ENCODE results near the gene PTPRCAP.
"Not testable (repeated sequence)": the region's sequence is repeated elsewhere in the genome, so short reads cannot be mapped to it uniquely, and the experiment has no call there.

The PTPRCAP gene

GRCh38 chr11:67409261-67409666 lies 28.2 kb downstream of the PTPRCAP start:
- peak; percentile 58 for DNase-seq

- DNase-seq: no peak
These were observed 28.9 kb downstream of the PTPRCAP start for GRCh38 chr11:67408437-67409200.

DNA sequence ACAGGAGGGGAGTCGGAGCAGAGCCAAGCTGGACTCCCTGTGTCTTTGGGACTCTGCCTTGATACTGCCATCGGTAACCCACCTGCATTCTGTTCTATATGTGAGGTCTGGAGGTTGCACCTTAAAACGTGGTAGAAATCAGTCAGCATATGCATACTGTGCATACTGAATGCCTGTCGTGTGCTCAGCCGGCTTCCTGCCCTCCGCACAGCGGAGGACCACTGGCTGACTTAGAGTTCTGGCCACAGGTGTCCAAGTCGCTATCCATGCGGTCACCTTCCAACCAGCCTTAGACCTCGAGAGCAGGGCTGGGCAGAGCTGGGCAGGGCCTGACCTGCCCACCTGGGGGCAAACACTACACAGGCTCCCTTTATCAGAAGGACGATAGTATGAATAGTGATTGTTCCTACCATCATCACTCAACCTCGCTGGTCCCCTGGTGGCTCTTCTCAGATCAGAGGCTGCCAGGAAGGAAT lies 29.8 kb downstream of the PTPRCAP start:
- DNase-seq: no peak

- no peak for DNase-seq
These were observed 30.4 kb downstream of the PTPRCAP start for GRCh38 chr11:67406969-67407687.

GRCh38 chr11:67406420-67406968 lies 31.0 kb downstream of the PTPRCAP start:
- DNase-seq: no peak

DNA sequence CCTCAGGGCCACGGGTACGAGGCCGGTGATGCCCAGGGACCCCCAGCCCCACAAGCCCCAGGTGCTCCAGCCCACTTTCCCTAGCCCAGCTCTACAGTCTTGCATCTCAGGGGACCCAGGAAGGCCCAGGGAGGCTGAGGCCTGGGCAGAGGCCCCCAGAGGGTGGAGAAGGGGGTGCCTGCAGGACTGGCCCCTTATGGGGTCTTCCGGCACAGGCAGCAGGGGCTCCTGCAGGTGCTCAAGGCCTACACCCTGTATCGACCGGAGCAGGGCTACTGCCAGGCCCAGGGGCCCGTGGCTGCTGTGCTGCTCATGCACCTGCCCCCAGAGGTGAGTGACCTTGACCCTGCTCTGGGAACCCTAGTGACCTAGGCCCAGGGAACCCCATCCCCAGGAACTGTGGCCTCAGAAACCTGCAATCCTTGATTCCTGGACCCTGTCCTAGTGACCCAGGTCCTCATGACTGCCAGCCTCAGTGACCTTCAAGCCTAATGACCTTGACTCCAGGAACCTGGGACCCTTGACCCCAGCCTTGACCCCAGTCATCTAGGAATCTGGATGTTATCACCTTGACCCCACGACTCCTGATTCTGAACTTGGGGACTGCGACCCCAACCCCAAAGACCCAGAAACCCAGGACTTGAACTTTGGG lies 31.7 kb downstream of the PTPRCAP start:
- no peak for DNase-seq

DNA sequence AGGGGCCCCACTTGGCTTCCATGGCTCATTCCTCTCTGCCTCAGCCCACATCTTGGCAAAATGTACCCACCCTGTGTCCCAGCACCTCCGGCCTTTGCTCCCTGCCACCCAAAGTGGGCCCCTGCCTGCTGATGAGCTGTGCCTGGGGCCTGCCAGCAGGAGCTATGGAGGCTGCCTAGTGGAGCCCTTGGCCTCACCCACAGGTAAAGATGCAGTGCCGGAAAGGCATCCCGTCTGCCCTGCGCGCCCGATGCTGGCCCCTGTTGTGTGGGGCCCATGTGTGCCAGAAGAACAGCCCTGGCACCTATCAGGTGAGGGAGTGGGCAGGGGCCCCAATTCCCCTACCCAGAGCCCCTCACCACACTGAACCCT lies 32.3 kb downstream of the PTPRCAP start:
- no peak for DNase-seq

DNA sequence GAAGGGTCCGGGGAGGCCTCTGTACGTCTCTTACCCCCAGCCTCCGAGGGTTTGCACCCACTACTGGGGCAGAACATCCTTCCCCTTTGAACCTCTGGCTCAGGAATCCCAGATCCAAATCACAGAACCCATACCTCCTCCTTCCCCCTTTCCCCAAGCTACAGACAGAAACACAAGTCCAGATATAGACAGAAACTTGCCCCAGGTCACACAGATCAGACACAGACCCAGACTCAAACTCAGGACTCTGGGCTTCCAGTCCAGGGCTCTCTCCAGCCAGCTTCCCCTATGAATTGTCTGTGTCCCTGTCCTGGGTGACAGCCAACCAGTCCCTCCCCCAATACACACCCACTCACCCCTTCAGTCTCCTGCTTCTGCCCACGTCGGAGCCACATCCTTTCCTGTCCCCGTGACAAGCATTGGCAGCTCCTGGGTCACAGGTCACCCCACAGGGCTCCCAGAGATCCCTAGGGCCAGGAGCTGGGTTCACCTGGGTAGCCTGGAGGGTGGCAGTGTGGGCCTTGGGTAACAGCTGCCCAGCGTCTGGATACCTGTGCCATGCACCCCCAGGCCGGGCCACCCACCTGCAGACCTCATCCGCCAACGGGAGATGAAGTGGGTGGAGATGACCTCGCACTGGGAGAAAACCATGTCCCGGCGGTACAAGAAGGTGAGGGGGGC lies 32.8 kb downstream of the PTPRCAP start:
- DNase-seq: no peak

DNA sequence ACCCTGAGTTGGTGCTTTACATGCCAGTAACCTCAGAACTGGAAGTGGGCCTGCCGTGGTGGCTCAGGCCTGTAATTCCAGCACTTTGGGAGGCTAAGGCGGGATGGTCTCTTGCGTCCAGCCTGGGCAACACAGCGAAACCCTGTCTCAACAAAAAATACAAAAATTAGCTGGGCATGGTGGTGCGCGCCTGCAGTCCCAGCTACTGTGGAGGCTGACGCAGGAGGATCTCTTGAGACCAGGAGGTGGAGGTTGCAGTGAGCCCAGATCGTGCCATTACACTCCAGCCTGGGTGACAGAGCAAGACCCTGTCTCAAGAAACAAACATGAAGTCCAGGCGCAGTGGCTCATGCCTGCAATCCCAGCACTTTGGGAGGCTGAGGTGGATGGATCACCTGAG lies 34.4 kb downstream of the PTPRCAP start:
- not testable (repeated sequence) for DNase-seq

- not testable (repeated sequence) for DNase-seq
These were observed 35.2 kb downstream of the PTPRCAP start for GRCh38 chr11:67402192-67402839.

DNA sequence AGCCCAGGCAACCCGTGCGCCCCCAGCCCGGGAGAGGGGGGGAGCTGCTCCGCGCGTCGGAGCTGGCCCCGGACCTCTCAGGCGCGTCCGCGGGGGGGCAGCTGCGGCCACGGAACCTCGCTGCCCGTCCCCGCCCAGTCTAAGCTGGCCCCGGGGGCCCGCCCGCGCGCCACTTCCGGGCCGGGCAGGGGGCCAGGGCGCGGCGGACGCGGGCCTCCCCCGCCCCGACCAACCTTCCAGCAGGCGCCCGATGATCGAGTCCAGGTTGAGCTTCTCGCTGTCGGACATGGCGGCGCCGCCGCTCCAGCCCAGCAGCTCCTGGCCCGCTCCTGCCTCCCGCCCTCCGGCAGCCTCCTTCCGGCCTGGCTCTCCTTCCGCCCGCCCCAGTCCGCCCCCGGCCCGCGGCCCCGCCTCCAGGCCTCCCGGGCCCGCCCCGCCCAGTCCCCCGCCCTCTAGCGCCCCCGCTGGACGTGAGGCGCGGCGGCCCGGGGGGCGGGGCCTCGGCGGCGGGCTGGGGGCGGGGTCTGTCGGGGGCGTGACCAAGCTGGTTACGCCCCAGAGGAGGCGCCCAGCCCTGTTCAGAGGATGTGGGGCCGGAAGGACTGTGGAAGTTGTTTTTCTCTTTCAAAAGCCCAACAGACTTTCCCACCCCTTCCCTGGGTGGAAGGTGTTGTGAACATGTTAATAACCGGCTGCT lies 35.8 kb downstream of the PTPRCAP start, which contains the start of gene PPP1CA:
Gene PPP1CA, minus strand, starts transcription at position 364 of the 697 bp plus-strand sequence. Its CDS starts 76 bp downstream, at position 288.
- peak; percentile 92 for DNase-seq

GRCh38 chr11:67400942-67401494 lies 36.5 kb downstream of the PTPRCAP start:
- peak; percentile 55 for DNase-seq

- DNase-seq: no peak
These were observed 37.1 kb downstream of the PTPRCAP start for GRCh38 chr11:67400251-67400941.

DNA sequence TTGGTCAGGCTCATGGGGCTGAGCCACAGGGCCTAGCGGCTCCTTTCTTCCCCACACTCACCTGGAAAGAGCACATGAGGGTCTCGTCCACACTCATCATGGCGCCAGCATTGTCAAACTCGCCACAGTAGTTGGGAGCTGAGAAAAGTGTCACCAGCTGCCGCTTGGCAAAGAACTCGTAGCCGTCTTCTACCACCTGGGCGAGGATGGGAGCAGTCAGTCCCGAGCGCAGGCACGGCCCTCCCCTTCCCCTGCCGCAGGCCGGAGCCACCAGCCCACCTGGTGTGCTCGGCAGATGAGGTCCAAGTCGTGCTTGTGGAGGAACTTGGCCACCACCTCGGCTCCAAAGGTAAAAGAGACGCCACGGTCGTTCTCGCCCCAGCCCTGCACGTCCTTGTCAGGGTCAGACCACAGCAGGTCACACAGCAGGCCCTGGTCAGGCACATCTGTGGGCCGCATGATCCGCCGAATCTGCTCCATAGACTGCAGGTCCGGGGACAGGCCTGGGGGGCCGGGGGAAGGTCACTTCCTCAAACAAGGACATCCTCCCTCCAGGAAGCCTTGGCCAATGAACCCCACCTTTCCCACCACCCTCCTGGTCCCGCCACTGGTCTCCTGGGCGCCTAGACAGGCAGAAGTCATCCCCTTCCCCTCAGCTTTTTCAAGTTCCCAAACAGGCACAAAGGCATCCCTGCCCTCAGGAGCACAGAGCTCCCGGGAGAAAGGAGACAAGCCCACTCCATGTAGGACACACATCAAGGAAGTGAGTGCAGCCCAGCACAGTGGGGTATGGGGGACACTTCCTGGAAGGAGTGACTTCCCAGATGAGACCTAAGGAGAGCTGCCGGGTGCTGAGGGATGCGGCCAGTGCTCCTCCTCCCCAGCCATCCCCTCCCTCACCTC lies 38.6 kb downstream of the PTPRCAP start:
- DNase-seq: no peak

DNA sequence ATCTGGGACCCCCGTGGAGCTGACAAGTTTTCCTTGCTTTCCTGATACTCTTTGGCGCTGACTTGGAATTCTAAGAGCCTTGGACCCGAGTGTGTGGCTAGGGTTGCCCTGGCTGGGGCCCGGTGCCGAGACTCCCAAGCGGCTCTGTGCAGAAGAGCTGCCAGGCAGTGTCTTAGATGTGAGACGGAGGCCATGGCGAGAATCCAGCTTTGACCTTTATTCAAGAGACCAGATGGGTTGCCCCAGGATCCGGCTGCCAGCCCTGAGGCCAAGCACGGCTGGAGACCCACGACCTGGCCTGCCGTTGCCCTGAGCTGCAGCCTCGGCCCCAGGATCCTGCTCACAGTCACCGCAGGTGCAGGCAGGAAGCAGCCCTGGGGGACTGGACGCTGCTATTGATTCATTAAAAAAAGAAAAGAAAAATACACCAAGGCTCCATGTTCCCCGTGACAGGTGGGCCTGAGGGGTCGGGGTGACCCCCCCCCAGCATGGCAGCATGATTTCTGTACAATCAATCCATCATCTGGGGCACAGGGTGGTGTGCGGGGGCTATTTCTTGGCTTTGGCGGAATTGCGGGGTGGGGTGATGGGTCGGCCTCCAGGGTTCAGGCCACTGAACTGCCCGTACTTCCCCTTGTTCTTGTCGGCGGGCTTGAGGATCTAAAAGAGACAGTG lies 39.4 kb downstream of the PTPRCAP start:
- DNase-seq: no peak

DNA sequence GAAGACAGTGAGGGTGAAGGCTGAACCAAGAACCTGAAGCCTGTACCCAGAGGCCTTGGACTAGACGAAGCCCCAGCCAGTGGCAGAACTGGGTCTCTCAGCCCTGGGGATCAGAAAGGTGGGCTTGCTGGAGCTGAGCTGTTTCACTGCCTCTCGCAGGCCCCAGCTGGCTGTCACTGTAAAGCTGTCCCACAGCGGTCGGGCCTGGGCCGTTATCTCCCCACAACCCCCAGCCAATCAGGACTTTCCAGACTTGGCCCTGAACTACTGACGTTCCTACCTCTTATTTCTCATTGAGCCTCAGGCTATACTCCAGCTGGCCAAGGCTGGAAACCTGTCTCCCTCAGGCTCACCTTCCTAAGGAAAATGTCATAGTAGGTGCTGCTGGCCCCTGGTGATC lies 39.9 kb downstream of the PTPRCAP start:
- DNase-seq: no peak

GRCh38 chr11:67396587-67397389 lies 40.7 kb downstream of the PTPRCAP start:
- DNase-seq: no peak

- DNase-seq: no peak
These were observed 41.3 kb downstream of the PTPRCAP start for GRCh38 chr11:67396259-67396581.
